GM19240 (cell line): ENCODE results near the gene DNMT1.
"Not testable (repeated sequence)": the region's sequence is repeated elsewhere in the genome, so short reads cannot be mapped to it uniquely, and the experiment has no call there.

Experiments
- DNase-seq: peaks from one replicate; pipeline ENCODE4 v3.0.0; 2011; ENCODE audit warnings: low spot score; ENCODE audit not compliant: insufficient read length

Gene DNMT1

GRCh38 chr19:10222201-10222890 is 27.6 kb upstream of the DNMT1 start:
- no peak for DNase-seq

DNA sequence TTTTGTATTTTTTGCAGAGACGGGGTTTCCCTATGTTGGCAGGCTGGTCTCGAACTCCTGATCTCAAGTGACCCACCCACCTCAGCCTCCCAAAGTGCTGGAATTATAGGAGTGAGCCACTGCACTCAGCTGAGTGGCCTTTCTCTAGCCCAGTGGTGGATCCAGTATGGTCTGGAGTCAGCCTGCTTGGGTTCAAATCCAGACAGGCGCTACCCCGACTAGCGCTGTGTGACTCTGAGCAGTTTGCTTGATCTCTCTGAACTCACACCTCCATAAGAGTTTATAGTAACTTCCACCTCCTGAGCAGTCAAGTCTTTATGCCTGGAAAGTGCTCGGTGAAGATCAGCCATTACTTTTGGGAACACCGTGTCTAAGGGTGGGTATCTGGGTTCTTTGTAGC is 25.9 kb upstream of the DNMT1 start:
- DNase-seq = no peak

- peak; percentile 27 for DNase-seq
Observed at GRCh38 chr19:10219678-10220077, 24.9 kb upstream of the DNMT1 start.

- no peak for DNase-seq
Observed at GRCh38 chr19:10217085-10217484, 22.3 kb upstream of the DNMT1 start.

GRCh38 chr19:10214784-10215183 is 20.0 kb upstream of the DNMT1 start:
- no peak for DNase-seq

DNA sequence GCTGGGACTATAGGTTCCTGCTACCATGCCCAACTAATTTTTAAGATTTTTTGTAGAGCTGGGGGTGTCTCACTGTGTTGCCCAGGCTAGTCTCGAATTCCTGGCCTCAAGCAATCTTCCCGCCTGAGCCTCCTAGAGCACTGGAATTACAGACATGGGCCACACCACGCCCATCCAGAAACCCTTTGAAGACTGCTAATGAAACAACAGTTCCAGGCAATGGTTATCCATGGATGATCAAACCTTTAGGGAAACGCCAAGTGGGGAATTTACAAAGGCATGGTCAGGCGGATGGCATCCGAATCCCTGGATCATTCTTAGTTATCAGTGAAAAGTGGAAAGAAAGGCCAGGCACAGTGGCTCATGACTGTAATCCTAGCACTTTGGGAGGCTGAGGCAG is 16.9 kb upstream of the DNMT1 start:
- no peak for DNase-seq

DNA sequence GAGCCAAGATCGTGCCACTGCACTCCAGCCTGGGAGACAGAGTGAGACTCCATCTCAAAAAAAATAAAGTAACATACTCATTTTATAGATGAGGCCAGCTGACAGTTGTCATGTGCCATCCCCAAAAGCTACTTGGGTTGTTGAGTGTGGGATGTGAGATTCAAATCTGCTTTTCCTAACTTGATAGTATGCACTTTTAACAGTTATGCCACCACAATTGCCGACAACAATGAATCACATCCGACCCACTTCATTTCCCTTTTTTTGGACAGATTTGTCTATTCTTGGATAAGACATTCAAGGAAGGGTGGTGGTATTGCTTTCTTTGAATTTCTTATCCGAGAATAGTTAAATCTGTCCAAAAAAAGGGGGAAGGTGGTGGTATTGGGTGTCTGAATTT is 16.3 kb upstream of the DNMT1 start:
- no peak for DNase-seq

GRCh38 chr19:10209315-10209714 is 14.6 kb upstream of the DNMT1 start:
- no peak for DNase-seq

DNA sequence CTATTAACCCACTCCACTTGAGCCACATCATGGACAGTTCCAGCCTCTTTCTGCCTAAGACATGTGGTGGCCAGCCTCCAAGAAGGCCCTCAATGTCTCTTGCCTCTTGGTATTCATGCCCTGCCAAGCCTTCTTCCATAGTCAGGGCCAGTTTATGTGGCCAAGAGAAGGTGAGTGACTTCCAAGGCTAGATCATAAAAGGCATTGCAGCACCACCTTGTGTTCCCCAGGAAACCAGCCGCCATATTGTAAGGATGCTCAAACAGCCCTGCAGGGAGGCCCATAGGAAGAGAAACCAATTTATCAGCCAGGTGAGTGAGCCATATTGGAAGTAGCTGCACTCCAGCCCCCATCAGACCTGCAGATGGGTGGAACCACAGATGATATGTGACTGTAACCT is 12.3 kb upstream of the DNMT1 start:
- DNase-seq = no peak

GRCh38 chr19:10206226-10206885 is 11.6 kb upstream of the DNMT1 start:
- no peak for DNase-seq

DNA sequence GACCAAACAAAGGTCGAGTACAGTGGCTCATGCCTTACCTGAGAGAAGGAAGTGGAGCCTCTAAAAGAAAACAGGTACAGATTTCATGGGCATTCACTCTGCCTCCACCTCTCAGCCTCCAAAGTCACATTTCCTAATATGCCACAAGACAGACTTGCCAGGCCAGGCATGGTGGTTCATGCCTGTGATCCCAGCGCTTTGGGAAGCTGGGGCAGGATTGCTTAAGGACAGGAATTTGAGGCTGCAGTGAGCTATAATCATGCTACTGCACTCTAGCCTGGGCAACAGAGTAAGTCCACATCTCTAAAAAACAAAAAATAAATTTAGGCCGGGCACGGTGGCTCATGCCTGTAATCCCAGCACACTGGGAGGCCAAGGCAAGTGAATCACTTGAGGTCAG is 10.9 kb upstream of the DNMT1 start:
- no peak for DNase-seq

DNA sequence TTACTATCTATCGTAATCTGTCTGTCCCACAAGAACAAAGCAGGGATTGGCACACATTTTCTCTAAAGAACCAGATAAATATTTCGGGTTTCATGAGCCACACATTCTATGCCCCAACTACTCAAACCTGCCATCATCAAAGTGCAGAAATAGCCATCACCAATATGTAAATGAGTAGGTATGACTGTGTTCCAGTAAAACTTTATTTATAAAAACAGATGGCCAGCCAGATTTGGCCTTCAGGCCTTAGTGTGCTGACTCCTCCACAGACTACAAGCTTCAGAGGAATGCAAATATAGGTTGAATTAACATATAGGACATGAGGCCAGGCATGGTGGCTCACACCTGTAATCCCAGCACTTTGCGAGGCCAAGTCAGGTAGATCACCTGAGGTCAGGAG is 8.9 kb upstream of the DNMT1 start:
- no peak for DNase-seq

GRCh38 chr19:10201176-10201575 is 6.4 kb upstream of the DNMT1 start:
- DNase-seq = no peak

GRCh38 chr19:10200101-10200500 is 5.3 kb upstream of the DNMT1 start:
- DNase-seq = not testable (repeated sequence)

GRCh38 chr19:10198889-10199644 is 4.3 kb upstream of the DNMT1 start:
- not testable (repeated sequence) for DNase-seq

GRCh38 chr19:10195199-10195519 is 406 bp upstream of the DNMT1 start:
- DNase-seq = no peak

DNA sequence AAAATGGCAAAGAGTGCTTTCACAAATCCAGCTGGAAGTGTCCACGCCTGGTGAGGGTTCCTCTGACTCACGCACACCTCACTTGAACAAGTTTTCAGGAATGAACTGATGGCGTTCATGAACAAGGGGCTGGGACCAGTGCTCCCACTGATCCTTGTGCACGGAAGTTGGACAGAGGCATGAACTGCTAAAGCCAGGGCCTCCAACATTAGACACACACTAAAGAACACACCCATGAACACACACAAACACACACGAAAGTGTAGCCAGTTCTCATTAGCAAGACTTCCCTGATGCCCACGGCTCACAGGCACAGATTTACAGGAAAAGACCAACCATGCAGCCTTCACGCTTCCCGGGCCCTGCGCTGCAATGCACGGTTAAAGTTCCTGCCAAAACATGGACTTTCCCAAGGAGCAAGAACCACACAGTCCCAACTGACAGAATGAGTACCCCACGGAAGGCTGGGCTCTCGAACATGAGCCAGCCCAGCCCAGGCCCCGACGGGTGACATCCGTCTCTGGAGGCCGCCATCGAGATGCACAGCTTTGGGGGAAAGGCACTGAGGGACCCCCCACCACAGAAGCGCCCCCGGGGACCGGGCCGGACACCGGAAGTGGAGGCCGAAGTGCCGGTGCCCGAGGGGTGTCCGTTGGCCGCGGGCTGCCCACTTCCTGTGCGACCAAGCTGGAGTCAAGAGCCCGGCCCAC is 808 bp downstream of the DNMT1 start:
- no peak for DNase-seq

- DNase-seq = no peak
Observed at GRCh38 chr19:10192922-10193321, 1.8 kb downstream of the DNMT1 start.

- DNase-seq = no peak
Observed at GRCh38 chr19:10191347-10191746, 3.4 kb downstream of the DNMT1 start.

GRCh38 chr19:10190026-10190425 is 4.7 kb downstream of the DNMT1 start:
- DNase-seq = no peak

GRCh38 chr19:10189616-10190015 is 5.1 kb downstream of the DNMT1 start:
- DNase-seq = no peak

- no peak for DNase-seq
Observed at GRCh38 chr19:10187315-10187714, 7.4 kb downstream of the DNMT1 start.
